Nephron (organoid): ENCODE measurements around the gene DRC1.

Experiments
- H3K27ac Mint-ChIP-seq, 3 experiments: 2 replicates each; pipeline ENCODE4 v1.8.0; 2020; ENCODE audit warnings: mixed read lengths in 3 of 3, mild to moderate bottlenecking in 2 of 3, moderate library complexity in 1 of 3
- H3K27me3 Mint-ChIP-seq: 2 replicates; pipeline ENCODE4 v1.8.0; 2021; ENCODE audit warnings: low read depth, mild to moderate bottlenecking, moderate library complexity, mixed read lengths
- H3K36me3 Mint-ChIP-seq: 2 replicates; pipeline ENCODE4 v1.8.0; 2020; ENCODE audit warnings: low read depth, mixed read lengths
- H3K4me1 Mint-ChIP-seq: 2 replicates; pipeline ENCODE4 v1.8.0; 2020; ENCODE audit warnings: mixed read lengths
- H3K4me3 Mint-ChIP-seq, 3 experiments: 2 replicates each; pipeline ENCODE4 v1.8.0; 2020; ENCODE audit warnings: mild to moderate bottlenecking in 3 of 3, mixed read lengths in 3 of 3, moderate library complexity in 2 of 3
- H3K9me3 Mint-ChIP-seq: 2 replicates; pipeline ENCODE4 v1.8.0; 2020; ENCODE audit warnings: mixed read lengths
- CTCF ChIP-seq, 3 experiments: fragments of 200-600 bp; sonication (generic); IDR thresholded peaks; one replicate each; pipeline ENCODE4 v1.5.0; 2021; ENCODE audit warnings: antibody characterized with exemption in 3 of 3; ENCODE audit not compliant: unreplicated experiment in 3 of 3

The DRC1 gene

GRCh38 chr2:26494199-26494598, 92.5 kb downstream of the DRC1 start:
- TF ChIP-seq CTCF (IDR thresholded peaks at IDR 0.05; ENCODE audit: unreplicated experiment in 3 of 3), result no peak
- H3K27ac Mint-ChIP-seq, result no peak overlapping the region
- H3K4me1 Mint-ChIP-seq, result peaks cover 6% of the 10 kb centered on the region
- H3K27me3 Mint-ChIP-seq, result peaks cover 22% of the 10 kb centered on the region
- no peaks in the 10 kb centered on the region for H3K9me3 Mint-ChIP-seq
- no peaks in the 10 kb centered on the region for H3K36me3 Mint-ChIP-seq
- H3K4me3 Mint-ChIP-seq, result no peak overlapping the region

GRCh38 chr2:26494891-26495290, 93.2 kb downstream of the DRC1 start:
- Mint-ChIP-seq H3K27me3 (peaks cover 25% of the 10 kb centered on the region), H3K4me3 (no peak overlapping the region), H3K9me3 (no peaks in the 10 kb centered on the region), H3K27ac (no peak overlapping the region), H3K4me1 (peaks cover 6% of the 10 kb centered on the region), H3K36me3 (no peaks in the 10 kb centered on the region)
- TF ChIP-seq CTCF (IDR thresholded peaks at IDR 0.05; ENCODE audit: unreplicated experiment in 3 of 3), result no peak

- Mint-ChIP-seq H3K4me1 (peaks cover 6% of the 10 kb centered on the region), H3K36me3 (no peaks in the 10 kb centered on the region), H3K27ac (peak overlapping the region; percentile 49 to 92 (median 92)), H3K27me3 (peaks cover 27% of the 10 kb centered on the region), H3K4me3 (no peak overlapping the region), H3K9me3 (no peaks in the 10 kb centered on the region)
- TF ChIP-seq CTCF (IDR thresholded peaks at IDR 0.05; ENCODE audit: unreplicated experiment in 3 of 3), result no peak
These were observed 94.1 kb downstream of the DRC1 start for GRCh38 chr2:26495705-26496297.

- no peaks in the 10 kb centered on the region for H3K36me3 Mint-ChIP-seq
- H3K4me3 Mint-ChIP-seq, result no peak overlapping the region
- H3K4me1 Mint-ChIP-seq, result peaks cover 6% of the 10 kb centered on the region
- no peak for TF ChIP-seq CTCF (IDR thresholded peaks at IDR 0.05; ENCODE audit: unreplicated experiment in 3 of 3)
- H3K27ac Mint-ChIP-seq, result no peak overlapping the region
- H3K9me3 Mint-ChIP-seq, result no peaks in the 10 kb centered on the region
- H3K27me3 Mint-ChIP-seq, result peaks cover 55% of the 10 kb centered on the region
These were observed 98.7 kb downstream of the DRC1 start for GRCh38 chr2:26500406-26500805.

GRCh38 chr2:26503231-26503880, 101.6 kb downstream of the DRC1 start:
- H3K4me1 Mint-ChIP-seq, result no peaks in the 10 kb centered on the region
- peak overlapping the region in 1 of 3 experiments; percentile 83 for H3K27ac Mint-ChIP-seq
- peak overlapping the region; percentile 49 to 75 (median 66) for H3K4me3 Mint-ChIP-seq
- no peaks in the 10 kb centered on the region for H3K36me3 Mint-ChIP-seq
- peak; percentile 78 to 97 (median 86) for TF ChIP-seq CTCF (IDR thresholded peaks at IDR 0.05; ENCODE audit: unreplicated experiment in 3 of 3)
- H3K27me3 Mint-ChIP-seq, result peaks cover 43% of the 10 kb centered on the region
- no peaks in the 10 kb centered on the region for H3K9me3 Mint-ChIP-seq

GRCh38 chr2:26504002-26504401, 102.3 kb downstream of the DRC1 start:
- no peak for TF ChIP-seq CTCF (IDR thresholded peaks at IDR 0.05; ENCODE audit: unreplicated experiment in 3 of 3)
- H3K4me1 Mint-ChIP-seq, result no peaks in the 10 kb centered on the region
- no peaks in the 10 kb centered on the region for H3K36me3 Mint-ChIP-seq
- H3K27ac Mint-ChIP-seq, result no peak overlapping the region
- peaks cover 39% of the 10 kb centered on the region for H3K27me3 Mint-ChIP-seq
- H3K4me3 Mint-ChIP-seq, result no peak overlapping the region
- no peaks in the 10 kb centered on the region for H3K9me3 Mint-ChIP-seq
